Measurements from ENCODE around the gene ZBTB7B. TPM values are rescaled to one million over a fixed set of nuclear protein-coding genes. Genes with fewer than 3 reads are reported as not detected.

Gene ZBTB7B
- total RNA-seq, 6 experiments from 2014 or later = 31.1 to 37.1 (median 34.1) TPM

- H3K4me1 Mint-ChIP-seq (ENCODE audit: low read depth) = peaks cover 21% of the 10 kb centered on the region
- H3K27me3 Mint-ChIP-seq (ENCODE audit: insufficient read depth) = no peaks in the 10 kb centered on the region; the same call in 1 of the 2 replicates
- H3K36me3 Mint-ChIP-seq (ENCODE audit: low read depth) = no peaks in the 10 kb centered on the region
- TF ChIP-seq CTCF (IDR thresholded peaks at IDR 0.05) = no peak
- H3K9me3 Mint-ChIP-seq = no peaks in the 10 kb centered on the region
- no peak for DNase-seq
- no peak overlapping the region for H3K27ac Mint-ChIP-seq
- H3K4me3 Mint-ChIP-seq = no peak overlapping the region
Measured at GRCh38 chr1:155008015-155008941, 5.7 kb downstream of the ZBTB7B start.

GRCh38 chr1:155009221-155009711, 6.7 kb downstream of the ZBTB7B start:
- no peak for DNase-seq
- H3K4me3 Mint-ChIP-seq = no peak overlapping the region
- no peaks in the 10 kb centered on the region for H3K36me3 Mint-ChIP-seq (ENCODE audit: low read depth)
- H3K27me3 Mint-ChIP-seq (ENCODE audit: insufficient read depth) = no peaks in the 10 kb centered on the region; the same call in 1 of the 2 replicates
- H3K27ac Mint-ChIP-seq = no peak overlapping the region
- no peak for TF ChIP-seq CTCF (IDR thresholded peaks at IDR 0.05)
- H3K4me1 Mint-ChIP-seq (ENCODE audit: low read depth) = peaks cover 18% of the 10 kb centered on the region
- H3K9me3 Mint-ChIP-seq = no peaks in the 10 kb centered on the region

- Mint-ChIP-seq H3K9me3 (no peaks in the 10 kb centered on the region), H3K27ac (no peak overlapping the region), H3K4me1 (ENCODE audit: low read depth) (peaks cover 14% of the 10 kb centered on the region), H3K27me3 (ENCODE audit: insufficient read depth) (no peaks in the 10 kb centered on the region; the same call in 1 of the 2 replicates), H3K4me3 (no peak overlapping the region), H3K36me3 (ENCODE audit: low read depth) (no peaks in the 10 kb centered on the region)
- TF ChIP-seq CTCF (IDR thresholded peaks at IDR 0.05) = no peak
- no peak for DNase-seq
Measured at GRCh38 chr1:155009742-155010141, 7.1 kb downstream of the ZBTB7B start.

- DNase-seq = no peak
- Mint-ChIP-seq H3K9me3 (no peaks in the 10 kb centered on the region), H3K36me3 (ENCODE audit: low read depth) (no peaks in the 10 kb centered on the region), H3K4me1 (ENCODE audit: low read depth) (peaks cover 12% of the 10 kb centered on the region), H3K27ac (no peak overlapping the region), H3K27me3 (ENCODE audit: insufficient read depth) (no peaks in the 10 kb centered on the region; the same call in 1 of the 2 replicates), H3K4me3 (no peak overlapping the region)
- no peak for TF ChIP-seq CTCF (IDR thresholded peaks at IDR 0.05)
Measured at GRCh38 chr1:155010211-155010918, 7.8 kb downstream of the ZBTB7B start.

- no peak overlapping the region for H3K27ac Mint-ChIP-seq
- no peak for DNase-seq
- H3K4me1 Mint-ChIP-seq (ENCODE audit: low read depth) = peaks cover 5% of the 10 kb centered on the region; the same call in 1 of the 2 replicates
- H3K4me3 Mint-ChIP-seq = no peak overlapping the region
- H3K36me3 Mint-ChIP-seq (ENCODE audit: low read depth) = no peaks in the 10 kb centered on the region
- H3K27me3 Mint-ChIP-seq (ENCODE audit: insufficient read depth) = no peaks in the 10 kb centered on the region; the same call in 1 of the 2 replicates
- no peaks in the 10 kb centered on the region for H3K9me3 Mint-ChIP-seq
- TF ChIP-seq CTCF (IDR thresholded peaks at IDR 0.05) = no peak
Measured at GRCh38 chr1:155011004-155011416, 8.4 kb downstream of the ZBTB7B start.

Measured in HFFc6 (cell line).